Spleen (tissue), 11 donors: Measurements from ENCODE around the gene KRTAP6-3. TPM values are rescaled to one million over a fixed set of nuclear protein-coding genes. Genes with fewer than 3 reads are reported as not detected.

ENCODE experiments used
- DNase-seq: peaks from one replicate; pipeline ENCODE4 v3.0.0-alpha.2; 2020
- H3K27ac ChIP-seq, 8 donors: fragments of 200-600 bp; sonication (generic) in 7 of 8; 1 replicate in 4 of 8; 2 replicates in 4 of 8; pipeline versions ENCODE4 v1.5.0 to v1.8.0; 2016 to 2021; ENCODE audit warnings: inconsistent platforms in 4 of 8, mild to moderate bottlenecking in 4 of 8, moderate library complexity in 1 of 8
- H3K27me3 ChIP-seq, 7 donors: fragments of 200-600 bp; sonication (generic) in 6 of 7; replicated peaks in 1 of 7; 1 replicate in 4 of 7; 2 replicates in 3 of 7; pipeline versions ENCODE4 v1.5.0 to v1.8.0; 2016 to 2021; ENCODE audit warnings: inconsistent platforms in 3 of 7, mild to moderate bottlenecking in 1 of 7
- H3K36me3 ChIP-seq, 6 donors: fragments of 200-600 bp; sonication (generic) in 5 of 6; 1 replicate in 4 of 6; 2 replicates in 2 of 6; pipeline versions ENCODE4 v1.5.0 to v1.8.0; 2016 to 2021; ENCODE audit warnings: inconsistent platforms in 2 of 6
- H3K4me1 ChIP-seq, 6 donors: fragments of 200-600 bp; sonication (generic) in 5 of 6; 1 replicate in 3 of 6; 2 replicates in 3 of 6; pipeline versions ENCODE4 v1.5.0 to v1.8.0; 2016 to 2021; ENCODE audit warnings: inconsistent platforms in 3 of 6
- H3K4me3 ChIP-seq, 8 donors: fragments of 200-600 bp; sonication (generic) in 7 of 8; 1 replicate in 4 of 8; 2 replicates in 4 of 8; pipeline versions ENCODE4 v1.5.0 to v1.8.0; 2016 to 2021; ENCODE audit warnings: inconsistent platforms in 4 of 8, mild to moderate bottlenecking in 4 of 8, moderate library complexity in 2 of 8
- H3K9me3 ChIP-seq, 8 donors: fragments of 200-600 bp; sonication (generic) in 7 of 8; 1 replicate in 4 of 8; 2 replicates in 4 of 8; pipeline versions ENCODE4 v1.5.0 to v1.8.0; 2016 to 2021; ENCODE audit warnings: inconsistent platforms in 4 of 8
- POLR2A ChIP-seq, 3 donors: fragments of 450-650 bp; IDR thresholded peaks; one replicate each; pipeline ENCODE4 v1.5.1; 2017; ENCODE audit warnings: antibody characterized with exemption in 3 of 3, mild to moderate bottlenecking in 1 of 3
- POLR2AphosphoS5 ChIP-seq, 3 donors: sonication (generic); formaldehyde crosslinking; IDR thresholded peaks; one replicate each; pipeline ENCODE4 v1.5.1; 2017; ENCODE audit warnings: antibody characterized with exemption in 3 of 3
- WGBS, 5 donors: extraction: QIAGEN DNeasy Blood & Tissue Kit in 3 of 5; methylation state at CpG; one replicate each; pipeline versions ENCODE4 v1.1.5 to v1.1.7; 2013 to 2018; 5-methylcytosine and 5-hydroxymethylcytosine counted together
- intact Hi-C: fragments of 100-400 bp; cut with DNase I; formaldehyde crosslinking; loops from one replicate; pipeline ENCODE4 v1.15.0; 2023; ENCODE audit warnings: low total_unique reads
- polyA plus RNA-seq, 3 donors: library from polyadenylated mRNA; stranded (reverse); fragments of 200-250 nt; gene quantifications; one replicate each; pipeline ENCODE4 v1.2.1, GENCODE V29; 2013
- total RNA-seq, 7 donors: library from RNA; depleted of rRNA in 3 of 7; stranded (reverse); fragments of >200 nt in 3 of 7; fragmentation: NEBNext Ultra II Directional in 4 of 7; extraction: Animal tissue kit (Norgen Biotek cat#: 25700) in 4 of 7; gene quantifications; one replicate each; pipeline versions ENCODE4 v1.1.0 to v1.2.1, GENCODE V29; 2016 to 2021
- TF ChIP-seq, protein P1 (sequence below), 11 experiments: fragments of 200-600 bp in 7 of 11; fragments of 450-650 bp in 4 of 11; sonication (generic) in 4 of 11; IDR thresholded peaks in 8 of 11; conservative IDR thresholded peaks in 3 of 11; 1 replicate in 7 of 11; 2 replicates in 4 of 11; pipeline versions ENCODE4 v1.4.0 to v1.8.0; 2016 to 2021; ENCODE audit warnings: antibody characterized with exemption in 11 of 11, inconsistent platforms in 4 of 11, mild to moderate bottlenecking in 1 of 11
- donor health status: healthy with polysubstance abuse.
- donor health status: DM: no; HTN: no; CAD: no; lungs with moderate emphysema.
- donor health status: DM: no; HTN: no; CAD: no.
- donor health status: Bipolar disorder and iron deficiency.
- donor health status: healthy.
- donor health status: DM: no; HTN: no; CAD: no.
- donor health status: DM: yes; HTN: yes; CAD: no.

Gene KRTAP6-3
- total and polyA plus RNA-seq, 10 donors, result not detected

DNA sequence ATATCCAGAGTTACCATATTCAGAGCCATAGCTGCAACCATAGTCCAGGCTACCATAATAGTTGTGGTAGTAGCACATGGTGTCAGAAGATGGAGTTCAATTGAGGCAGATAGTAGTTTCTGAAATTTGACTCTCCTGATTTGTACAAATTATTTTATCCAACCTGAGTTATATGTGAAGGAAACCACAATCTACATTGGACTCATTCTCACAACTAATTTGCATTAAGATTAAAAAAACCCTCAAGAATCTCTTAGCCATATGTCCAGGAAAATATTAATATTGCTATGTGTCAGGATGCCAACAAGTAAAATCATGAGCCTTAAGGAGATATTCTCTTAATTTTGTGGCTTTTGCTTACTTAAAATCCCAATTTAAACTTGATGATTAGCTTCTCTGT, 1.9 kb upstream of the KRTAP6-3 start, which contains the start of gene KRTAP22-2:
KRTAP22-2 (minus strand) TSS at position 101 of the 400 bp plus-strand sequence.
- Histone ChIP-seq H3K4me1 (no peaks in the 10 kb centered on the region), H3K27ac (no peak within 1 kb of the TSS), H3K9me3 (peaks cover 0 to 8% (median 0%) of the 10 kb centered on the region in 8 donors), H3K36me3 (no peaks in the 10 kb centered on the region), H3K27me3 (no peaks in the 10 kb centered on the region), H3K4me3 (no peak within 1 kb of the TSS)
- TF ChIP-seq POLR2AphosphoS5 (IDR thresholded peaks at IDR 0.05) (no peak), POLR2A (IDR thresholded peaks at IDR 0.05) (no peak)
- TF ChIP-seq, protein P1, sequence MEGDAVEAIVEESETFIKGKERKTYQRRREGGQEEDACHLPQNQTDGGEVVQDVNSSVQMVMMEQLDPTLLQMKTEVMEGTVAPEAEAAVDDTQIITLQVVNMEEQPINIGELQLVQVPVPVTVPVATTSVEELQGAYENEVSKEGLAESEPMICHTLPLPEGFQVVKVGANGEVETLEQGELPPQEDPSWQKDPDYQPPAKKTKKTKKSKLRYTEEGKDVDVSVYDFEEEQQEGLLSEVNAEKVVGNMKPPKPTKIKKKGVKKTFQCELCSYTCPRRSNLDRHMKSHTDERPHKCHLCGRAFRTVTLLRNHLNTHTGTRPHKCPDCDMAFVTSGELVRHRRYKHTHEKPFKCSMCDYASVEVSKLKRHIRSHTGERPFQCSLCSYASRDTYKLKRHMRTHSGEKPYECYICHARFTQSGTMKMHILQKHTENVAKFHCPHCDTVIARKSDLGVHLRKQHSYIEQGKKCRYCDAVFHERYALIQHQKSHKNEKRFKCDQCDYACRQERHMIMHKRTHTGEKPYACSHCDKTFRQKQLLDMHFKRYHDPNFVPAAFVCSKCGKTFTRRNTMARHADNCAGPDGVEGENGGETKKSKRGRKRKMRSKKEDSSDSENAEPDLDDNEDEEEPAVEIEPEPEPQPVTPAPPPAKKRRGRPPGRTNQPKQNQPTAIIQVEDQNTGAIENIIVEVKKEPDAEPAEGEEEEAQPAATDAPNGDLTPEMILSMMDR (IDR thresholded peaks at IDR 0.05 in 8 of 11, conservative IDR thresholded peaks at IDR 0.05 in 3 of 11), result no peak
- no peak for DNase-seq
- intact Hi-C loops, result no loop called here

DNA sequence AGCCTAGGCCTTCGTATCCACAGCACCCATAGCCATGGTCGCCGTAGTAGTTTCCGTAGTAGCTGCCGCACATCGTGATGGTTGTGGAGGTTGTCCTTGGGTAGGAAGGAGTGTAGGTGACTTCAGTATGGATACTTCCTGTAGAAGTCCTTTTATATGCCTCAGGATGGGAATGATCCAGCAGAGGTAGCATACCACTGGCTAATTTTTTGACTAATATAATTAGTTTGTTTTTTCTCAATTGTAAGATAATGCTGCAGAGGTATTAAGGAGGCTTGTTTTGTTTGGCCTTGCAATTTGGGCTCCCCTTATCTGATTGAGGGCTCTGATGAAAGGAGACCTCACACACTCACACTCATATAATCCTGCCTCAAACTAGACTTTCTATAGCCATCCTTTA, 6.6 kb downstream of the KRTAP6-3 start, which contains the start of gene KRTAP6-2:
KRTAP6-2 (minus strand) TSS at position 101 of the 400 bp plus-strand sequence; CDS start at position 73, 28 bp downstream.
- no peaks in the 10 kb centered on the region for H3K27me3 ChIP-seq
- H3K4me3 ChIP-seq, result no peak within 1 kb of the TSS
- intact Hi-C loops, result no loop called here
- no peaks in the 10 kb centered on the region for H3K4me1 ChIP-seq
- H3K36me3 ChIP-seq, result no peaks in the 10 kb centered on the region
- WGBS, 5 donors, result 91 to 96% (median 95%) methylated on average over 6 of the region's 6 CpGs
- TF ChIP-seq POLR2AphosphoS5 (IDR thresholded peaks at IDR 0.05) (no peak), POLR2A (IDR thresholded peaks at IDR 0.05) (no peak)
- TF ChIP-seq, protein P1 (IDR thresholded peaks at IDR 0.05 in 8 of 11, conservative IDR thresholded peaks at IDR 0.05 in 3 of 11), result no peak
- no peak within 1 kb of the TSS for H3K27ac ChIP-seq
- H3K9me3 ChIP-seq, result peaks cover 0 to 16% (median 0%) of the 10 kb centered on the region in 8 donors
- no peak for DNase-seq

DNA sequence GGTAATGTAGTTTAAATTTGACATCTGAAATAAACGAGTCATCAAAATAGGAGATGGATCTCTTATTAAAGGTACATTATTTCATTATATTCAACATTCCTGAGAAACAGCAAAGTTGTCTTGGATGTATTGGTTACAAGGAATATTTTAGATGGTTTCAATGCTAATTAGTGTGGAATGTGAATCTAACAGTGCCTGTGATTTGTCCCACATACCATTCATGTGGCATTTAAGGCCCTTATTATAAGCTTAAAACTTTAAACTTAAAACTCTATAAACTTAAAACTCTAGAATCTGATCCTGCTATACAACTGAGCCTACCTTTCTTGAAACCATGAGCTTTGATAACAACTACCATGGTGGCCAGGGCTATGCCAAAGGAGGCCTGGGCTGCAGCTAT, 8.5 kb downstream of the KRTAP6-3 start, which contains the start of gene KRTAP22-1:
KRTAP22-1 (plus strand) TSS at position 301 of the 400 bp plus-strand sequence.
- TF ChIP-seq, protein P1 (IDR thresholded peaks at IDR 0.05 in 8 of 11, conservative IDR thresholded peaks at IDR 0.05 in 3 of 11), result no peak
- TF ChIP-seq POLR2AphosphoS5 (IDR thresholded peaks at IDR 0.05) (no peak), POLR2A (IDR thresholded peaks at IDR 0.05) (no peak)

DNA sequence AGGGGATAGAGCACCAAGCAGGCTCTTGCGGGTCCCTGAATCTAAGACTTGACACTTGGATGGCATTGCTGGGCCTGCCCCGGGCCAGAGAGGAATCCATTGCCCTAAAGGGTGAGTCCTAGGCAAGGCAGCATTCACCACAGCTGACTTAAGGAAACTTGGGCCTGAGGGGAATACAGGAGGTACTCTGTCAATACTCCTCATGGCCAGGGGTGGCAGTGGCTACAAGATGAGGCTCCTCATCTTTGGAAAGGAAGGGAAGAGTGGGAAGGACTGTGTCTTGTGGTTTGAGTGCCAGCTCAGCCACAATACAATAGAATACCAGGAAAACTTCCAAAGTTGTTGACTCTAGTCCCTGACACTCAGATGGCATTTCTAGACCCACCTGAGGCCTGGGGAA, 13.7 kb downstream of the KRTAP6-3 start:
- intact Hi-C loops, result no loop called here
- WGBS, 5 donors, result 65 to 90% (median 85%) methylated on average over 2 of the region's 2 CpGs
- no peak overlapping the region for H3K27ac ChIP-seq
- H3K4me1 ChIP-seq, result no peaks in the 10 kb centered on the region
- peaks cover 0 to 25% (median 3%) of the 10 kb centered on the region in 8 donors for H3K9me3 ChIP-seq
- no peaks in the 10 kb centered on the region for H3K36me3 ChIP-seq
- no peak overlapping the region for H3K4me3 ChIP-seq
- TF ChIP-seq POLR2A (IDR thresholded peaks at IDR 0.05), result no peak
- TF ChIP-seq, protein P1 (IDR thresholded peaks at IDR 0.05 in 8 of 11, conservative IDR thresholded peaks at IDR 0.05 in 3 of 11), result no peak
- TF ChIP-seq POLR2AphosphoS5 (IDR thresholded peaks at IDR 0.05), result no peak
- no peaks in the 10 kb centered on the region for H3K27me3 ChIP-seq
- DNase-seq, result no peak

More for the DNA sequence above, 8.5 kb downstream of the KRTAP6-3 start, which contains the start of gene KRTAP22-1:
- intact Hi-C loops, result no loop called here
- WGBS, 5 donors, result 0 to 94% (median 53%) methylated on average over 1 of the region's 1 CpG
- H3K4me3 ChIP-seq, result no peak within 1 kb of the TSS
- no peaks in the 10 kb centered on the region for H3K27me3 ChIP-seq
- peaks cover 0 to 18% (median under 1%) of the 10 kb centered on the region in 8 donors for H3K9me3 ChIP-seq
- H3K27ac ChIP-seq, result no peak within 1 kb of the TSS
- DNase-seq, result no peak
- H3K4me1 ChIP-seq, result no peaks in the 10 kb centered on the region
- H3K36me3 ChIP-seq, result no peaks in the 10 kb centered on the region
